HT-29 (cell line): ENCODE results near the gene TMEM51. TPM values are rescaled to one million over a fixed set of nuclear protein-coding genes. Genes with fewer than 3 reads are reported as not detected.
A peak's percentile ranks its signal among the peaks of the same experiment; 100 is the strongest.

Experiments used
- DNase-seq: peaks from one replicate; pipeline ENCODE4 v3.0.0-alpha.2; 2015; ENCODE audit warnings: low spot score
- total RNA-seq: library from RNA; depleted of rRNA; stranded (reverse); fragments of >200 nt; shearing (Covaris generic); gene quantifications from 2 replicates; pipeline ENCODE4 v1.2.3, GENCODE V29; 2014

Gene TMEM51
- total RNA-seq, 1 experiment from 2014 or later, result 23.5 TPM

DNA sequence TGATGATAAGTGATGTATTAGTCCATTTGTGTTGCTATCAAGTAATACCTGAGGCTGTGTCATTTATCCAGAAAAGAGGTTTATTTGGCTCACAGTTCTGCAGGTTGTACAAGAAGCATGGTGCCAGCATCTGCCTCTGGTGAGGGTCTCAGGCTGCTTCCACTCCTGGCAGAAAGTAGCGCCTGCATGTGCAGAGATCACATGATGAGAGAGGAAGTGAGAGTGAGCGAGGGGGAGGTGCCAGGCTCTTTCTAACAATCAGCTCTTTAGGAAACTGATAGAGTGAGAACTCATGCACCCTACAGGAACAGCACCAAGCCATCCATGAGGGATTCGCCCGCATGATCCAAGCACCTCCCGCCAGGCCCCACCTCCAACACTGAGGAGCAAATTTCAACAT, 91.3 kb downstream of the TMEM51 start:
- DNase-seq, result no peak

DNA sequence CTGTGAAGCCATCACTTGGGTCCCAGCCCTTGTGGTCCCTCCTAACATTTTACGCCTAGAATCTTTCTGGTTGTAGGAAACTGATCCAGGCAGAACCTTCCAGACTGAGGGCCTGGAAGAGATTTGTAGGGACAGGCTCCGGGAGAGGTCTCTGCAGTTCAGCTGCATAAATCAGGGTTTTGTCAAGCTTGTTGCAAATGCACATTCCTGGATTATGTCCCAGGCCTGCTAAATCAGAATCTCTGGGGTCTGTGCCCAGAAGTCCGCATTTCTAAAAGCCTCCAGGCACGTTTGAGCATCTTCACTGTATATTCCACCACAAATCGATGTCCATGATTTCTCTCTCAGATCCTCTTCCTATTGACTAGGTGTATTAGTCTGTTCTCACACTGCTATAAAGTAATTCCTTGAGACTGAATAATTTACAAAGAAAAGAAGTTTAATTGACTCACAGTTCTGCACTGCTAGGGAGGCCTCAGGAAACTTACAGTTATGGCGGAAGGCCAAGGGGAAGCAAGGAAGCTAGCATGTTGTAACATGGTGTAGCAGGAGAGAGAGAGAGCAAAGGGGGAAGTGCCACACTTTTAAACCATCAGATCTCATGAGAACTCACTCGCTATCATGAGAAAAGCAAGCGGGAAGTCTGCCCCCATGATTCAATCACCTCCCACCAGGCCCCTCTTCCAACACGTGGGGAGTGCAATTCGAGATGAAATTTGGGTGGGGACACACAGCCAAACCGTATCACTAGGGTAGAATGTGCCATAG, 92.2 kb downstream of the TMEM51 start:
- peak; percentile 15 for DNase-seq

DNA sequence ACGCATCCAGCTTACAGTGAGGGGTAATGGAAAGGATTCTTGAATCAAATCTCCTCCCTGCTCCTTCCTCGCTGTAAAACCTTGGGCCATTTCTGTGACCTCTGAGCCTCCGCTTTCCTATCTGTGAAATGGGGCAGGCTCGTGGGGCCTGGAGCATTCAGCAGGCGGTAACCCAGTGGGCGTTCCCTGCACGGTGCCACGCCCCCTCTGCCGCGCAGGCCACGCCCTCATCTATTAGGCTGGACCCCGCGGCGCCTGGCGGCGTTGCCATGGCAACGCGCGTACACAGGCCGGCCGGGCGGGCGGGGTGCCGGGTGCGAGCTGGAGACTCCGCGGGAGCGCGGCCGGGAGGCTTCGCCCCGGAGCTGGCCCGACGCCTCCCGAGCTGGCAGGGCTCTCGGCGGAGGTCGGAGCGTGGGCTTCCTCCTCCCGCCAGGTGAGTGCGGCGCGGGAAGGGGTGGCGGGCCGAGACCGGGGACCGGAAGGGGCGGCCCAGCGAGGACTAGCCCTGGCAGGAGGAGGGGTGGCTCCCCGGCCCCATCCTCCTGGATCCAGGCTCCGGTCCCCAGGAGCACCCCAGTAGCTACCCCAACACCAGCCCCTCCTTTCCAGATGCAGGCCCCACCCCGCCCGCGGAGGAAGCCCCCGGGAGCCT, 93.5 kb downstream of the TMEM51 start, which contains the start of gene FHAD1:
Gene FHAD1 (plus strand): TSS at position 264 of the 655 bp plus-strand sequence. CDS start 4,562 bp downstream, outside the sequence.
- DNase-seq, result peak; percentile 89

DNA sequence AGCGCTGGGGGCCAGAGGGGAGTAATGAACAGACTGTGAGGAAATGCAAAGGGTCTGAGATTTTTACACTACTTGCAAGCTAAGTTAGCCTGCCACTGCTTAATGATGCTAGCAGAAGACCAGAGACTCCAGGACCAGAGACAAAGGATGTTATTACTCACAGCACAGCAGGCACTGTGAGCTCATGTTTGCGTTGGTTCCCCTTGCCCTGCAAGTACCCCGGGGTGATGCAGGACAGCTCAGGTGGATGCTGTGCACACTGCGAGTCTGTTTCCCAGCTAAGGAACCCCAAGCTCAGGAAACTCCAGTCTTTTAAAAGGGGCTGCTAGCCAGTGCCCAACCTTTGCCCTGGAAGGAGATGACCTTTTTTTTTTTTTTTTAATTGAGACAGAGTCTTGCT, 94.7 kb downstream of the TMEM51 start:
- no peak for DNase-seq

DNA sequence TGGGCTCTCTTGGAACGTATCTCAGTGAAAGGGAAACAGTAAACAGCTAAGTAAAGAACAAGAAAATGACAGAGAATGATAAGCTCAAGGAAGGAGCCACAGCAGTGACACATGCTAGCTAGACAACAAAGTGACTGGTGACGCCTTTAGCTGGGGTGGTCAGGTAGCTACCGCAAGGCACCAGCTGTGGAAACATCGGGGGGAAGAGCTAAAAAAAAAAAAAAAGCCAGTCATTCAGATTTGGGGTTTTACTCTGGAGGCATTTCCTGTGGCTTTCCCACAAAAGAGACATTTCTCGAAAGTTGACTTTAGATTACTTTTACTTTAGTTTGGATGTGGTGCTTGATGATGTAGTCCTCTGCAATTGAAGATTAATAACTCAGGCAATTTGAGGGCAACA, 95.5 kb downstream of the TMEM51 start:
- no peak for DNase-seq

DNA sequence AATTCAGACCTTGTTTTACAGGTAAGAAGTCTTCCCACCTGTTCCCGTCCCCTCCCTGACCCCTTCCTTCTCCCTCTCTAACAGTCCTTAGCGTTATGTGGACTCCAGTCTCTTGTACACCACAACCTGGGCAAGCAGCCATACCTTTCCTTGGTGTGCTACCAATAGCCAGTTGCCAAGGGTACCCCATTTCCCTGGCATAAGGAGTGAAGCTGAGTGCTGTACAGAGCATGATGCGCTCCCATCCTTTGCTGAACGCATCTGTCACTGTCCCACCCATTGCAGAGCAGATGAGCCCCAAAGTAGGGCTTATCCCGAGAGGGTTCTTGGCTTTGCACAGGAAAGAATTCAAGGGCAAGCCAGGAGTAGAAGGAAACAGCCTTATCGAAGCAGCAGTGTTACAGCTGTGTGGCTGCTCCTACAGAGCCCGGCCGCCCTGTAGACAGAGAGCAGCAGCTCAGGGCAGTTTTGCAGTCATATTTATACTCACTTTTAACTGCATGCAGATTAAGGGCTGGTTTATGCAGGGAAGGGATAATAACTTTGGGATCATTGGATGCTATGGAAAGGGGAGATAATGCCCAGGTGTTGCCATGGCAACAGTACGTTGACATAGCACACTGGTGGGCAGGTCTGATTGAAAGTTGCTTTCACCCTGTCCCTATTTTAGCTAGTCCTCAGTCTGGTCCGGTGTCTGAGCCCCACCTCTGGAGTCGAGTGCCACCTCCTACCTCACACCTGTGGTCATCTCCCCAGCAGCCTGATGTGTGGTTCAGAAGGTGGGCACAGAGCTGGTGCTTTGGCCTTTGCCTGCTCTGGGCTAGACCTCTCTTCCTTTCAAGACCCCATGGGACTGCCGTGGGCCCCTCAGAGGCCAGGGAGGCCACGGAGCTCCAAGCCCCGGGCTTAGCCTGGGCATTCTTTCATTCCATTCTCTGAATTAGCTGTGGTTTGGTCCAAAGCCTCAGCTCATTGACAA, 98.6 kb downstream of the TMEM51 start:
- no peak for DNase-seq

DNA sequence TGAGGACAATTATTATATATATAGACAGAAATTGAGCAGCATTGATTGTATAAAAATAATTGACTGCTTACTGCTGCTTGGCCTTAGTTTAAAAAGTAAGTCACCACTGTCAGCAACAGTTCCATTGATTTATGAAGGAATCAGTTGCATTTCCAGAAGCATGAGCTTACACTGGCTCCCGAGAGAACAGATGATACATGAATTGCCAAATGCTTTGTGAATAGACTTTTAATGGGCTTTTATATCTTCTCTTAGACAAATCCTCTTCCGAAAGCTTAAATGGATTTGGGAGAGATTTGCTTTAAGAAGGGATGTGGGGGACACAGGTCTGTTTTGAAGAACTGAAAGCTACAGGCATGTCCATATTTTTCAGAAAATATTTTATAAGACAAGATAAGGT, 101.0 kb downstream of the TMEM51 start:
- DNase-seq, result no peak

DNA sequence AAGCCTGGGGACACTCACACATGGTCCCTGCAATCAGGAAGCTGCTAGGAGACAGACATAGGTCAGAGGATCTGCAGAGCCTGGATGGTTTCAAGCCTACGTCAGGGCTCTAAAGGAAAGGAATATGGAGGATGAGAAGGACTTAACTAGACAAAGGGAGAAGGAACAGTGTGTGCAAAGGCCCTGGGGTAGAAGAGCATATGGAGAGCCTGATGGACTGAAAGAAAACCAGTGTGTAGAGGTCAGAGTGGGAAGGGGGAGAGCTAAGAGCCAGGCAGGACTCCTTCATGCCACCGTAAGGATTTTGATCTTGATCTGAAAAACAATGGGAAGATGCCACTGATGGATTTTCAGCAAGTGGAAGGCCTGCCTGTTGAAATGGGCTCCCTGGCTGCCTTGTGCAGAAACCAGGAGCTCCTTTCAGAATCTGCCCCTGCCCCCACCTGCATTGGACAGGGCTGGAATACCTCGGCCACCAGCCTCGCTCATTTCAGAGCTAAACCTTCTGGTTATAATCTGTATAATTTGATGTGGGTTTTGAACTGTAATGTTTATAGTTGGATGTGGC, 102.1 kb downstream of the TMEM51 start:
- DNase-seq, result no peak

DNA sequence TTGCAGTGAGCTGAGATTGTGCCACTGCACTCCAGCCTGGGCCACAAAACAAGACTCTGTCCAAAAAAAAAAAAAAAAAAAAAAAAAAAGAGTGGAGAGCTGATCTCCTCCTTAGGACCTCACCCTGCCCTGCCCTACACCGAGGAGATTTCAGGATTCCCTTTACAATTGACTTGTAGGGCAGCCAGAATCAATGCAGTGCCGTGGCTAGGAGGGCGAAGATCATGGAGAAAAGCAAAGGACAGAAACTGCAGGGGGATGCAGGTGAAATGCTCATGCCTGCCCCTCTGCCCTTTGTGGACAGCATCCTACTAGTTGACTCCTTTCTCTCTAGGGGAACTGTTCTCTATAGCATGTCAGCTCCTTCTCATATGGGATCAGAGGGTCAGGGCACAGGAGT, 103.0 kb downstream of the TMEM51 start:
- no peak for DNase-seq

DNA sequence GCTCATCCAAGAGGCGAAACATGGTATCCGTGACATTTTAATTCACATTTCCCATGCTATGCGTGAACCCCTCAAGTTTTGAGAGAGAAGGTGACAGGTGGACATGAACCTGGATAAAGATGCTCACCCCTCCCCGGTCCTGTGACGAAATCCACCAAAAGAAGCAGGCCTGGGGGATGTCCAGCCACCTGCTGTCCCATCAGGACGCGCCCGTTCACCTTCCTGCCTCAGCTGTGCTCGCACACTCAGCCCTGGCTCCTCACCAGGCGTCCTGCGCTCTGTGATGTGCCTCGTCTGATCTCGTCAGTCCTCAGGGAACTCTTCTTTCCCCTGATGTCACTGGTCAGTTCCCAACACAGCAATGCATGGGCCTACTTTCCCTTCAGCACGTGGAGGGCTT, 103.8 kb downstream of the TMEM51 start:
- no peak for DNase-seq

DNA sequence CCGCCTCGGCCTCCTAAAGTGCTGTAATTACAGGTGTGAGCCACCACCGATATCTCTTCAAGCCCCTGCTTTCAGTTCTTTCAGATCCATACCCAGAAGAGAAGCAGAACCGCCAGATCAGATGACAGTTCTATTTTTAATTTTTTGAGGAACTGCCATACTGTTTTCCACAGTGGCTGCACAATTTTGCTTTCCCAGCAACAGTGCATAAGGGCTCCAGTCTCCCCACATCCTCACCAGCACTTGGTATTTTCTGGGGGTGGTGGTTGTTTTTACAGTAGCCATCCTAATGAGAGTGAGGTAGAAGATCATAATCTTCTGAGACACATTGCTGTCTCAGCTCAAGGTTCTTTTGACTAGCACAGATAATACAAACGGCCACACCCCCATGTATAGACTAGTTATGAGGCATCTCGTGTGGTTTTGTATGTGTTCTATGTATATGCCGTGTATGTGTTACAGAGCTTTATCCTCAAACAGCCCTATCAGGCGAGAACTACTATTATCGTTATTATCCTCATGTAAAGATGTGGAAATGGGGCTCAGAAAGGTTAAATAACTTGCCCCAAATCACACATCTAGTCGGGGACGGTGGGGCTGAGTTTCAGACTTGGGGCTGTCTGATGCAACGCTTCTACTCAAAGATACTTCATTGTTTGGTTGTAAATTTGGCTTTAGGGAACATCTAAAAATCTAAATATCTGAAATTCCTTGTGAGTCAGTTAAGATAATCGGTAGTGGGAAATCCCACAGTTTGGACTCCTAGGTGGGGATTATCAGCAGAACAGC, 105.5 kb downstream of the TMEM51 start:
- no peak for DNase-seq

DNA sequence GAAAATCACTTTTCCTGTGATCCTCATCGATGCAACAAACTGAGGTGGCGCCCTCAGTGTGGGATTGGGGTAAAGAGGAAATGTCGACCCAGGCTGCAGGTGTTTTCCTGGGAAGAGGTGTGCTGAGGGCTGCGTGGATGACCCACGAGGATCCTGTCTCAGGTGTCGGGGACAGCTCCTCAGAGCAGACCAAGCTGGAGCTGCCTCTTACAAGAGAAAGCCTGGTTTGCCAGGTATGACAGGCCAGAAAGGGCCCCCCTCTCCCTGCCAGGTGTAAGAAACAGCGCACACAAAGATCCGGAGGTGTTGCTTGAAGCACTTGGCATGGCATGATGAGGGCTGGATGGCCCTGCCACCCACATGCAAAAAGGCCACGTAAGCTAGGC, 106.1 kb downstream of the TMEM51 start:
- no peak for DNase-seq

DNA sequence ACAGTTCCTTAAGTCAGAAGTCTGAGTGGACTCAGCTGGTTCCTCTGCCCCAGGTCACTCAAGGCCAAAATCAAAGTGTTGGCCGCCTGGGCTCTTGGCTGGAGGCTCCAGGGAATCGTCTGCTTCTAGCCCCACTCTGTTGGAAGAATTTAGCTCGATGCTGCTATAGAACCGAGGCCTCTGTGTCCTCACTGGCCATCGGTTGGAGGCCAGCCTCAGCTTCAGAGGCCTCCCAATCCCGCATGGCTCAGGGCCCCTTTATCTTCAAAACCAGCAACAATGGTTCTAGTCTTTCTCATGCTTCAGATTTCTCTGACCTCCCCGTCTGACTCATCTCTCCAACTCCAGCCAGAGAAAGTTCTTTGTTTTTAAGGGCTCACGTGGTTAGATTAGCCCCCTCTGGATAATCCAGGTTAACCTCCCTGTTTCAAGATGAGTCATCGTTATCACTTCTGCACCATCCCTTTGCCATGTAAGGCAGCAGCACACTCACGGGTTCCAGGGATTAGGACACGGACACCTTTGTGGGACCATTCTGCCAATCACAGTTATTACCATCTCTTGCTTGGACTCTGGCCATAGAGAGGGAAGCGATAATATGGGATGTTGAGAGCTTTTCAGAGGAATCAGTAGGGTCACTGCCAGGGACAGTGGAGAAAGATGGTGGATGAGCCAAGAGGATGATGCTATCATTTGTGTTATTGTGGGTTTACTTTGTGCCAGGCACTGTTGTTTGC, 107.0 kb downstream of the TMEM51 start:
- no peak for DNase-seq

DNA sequence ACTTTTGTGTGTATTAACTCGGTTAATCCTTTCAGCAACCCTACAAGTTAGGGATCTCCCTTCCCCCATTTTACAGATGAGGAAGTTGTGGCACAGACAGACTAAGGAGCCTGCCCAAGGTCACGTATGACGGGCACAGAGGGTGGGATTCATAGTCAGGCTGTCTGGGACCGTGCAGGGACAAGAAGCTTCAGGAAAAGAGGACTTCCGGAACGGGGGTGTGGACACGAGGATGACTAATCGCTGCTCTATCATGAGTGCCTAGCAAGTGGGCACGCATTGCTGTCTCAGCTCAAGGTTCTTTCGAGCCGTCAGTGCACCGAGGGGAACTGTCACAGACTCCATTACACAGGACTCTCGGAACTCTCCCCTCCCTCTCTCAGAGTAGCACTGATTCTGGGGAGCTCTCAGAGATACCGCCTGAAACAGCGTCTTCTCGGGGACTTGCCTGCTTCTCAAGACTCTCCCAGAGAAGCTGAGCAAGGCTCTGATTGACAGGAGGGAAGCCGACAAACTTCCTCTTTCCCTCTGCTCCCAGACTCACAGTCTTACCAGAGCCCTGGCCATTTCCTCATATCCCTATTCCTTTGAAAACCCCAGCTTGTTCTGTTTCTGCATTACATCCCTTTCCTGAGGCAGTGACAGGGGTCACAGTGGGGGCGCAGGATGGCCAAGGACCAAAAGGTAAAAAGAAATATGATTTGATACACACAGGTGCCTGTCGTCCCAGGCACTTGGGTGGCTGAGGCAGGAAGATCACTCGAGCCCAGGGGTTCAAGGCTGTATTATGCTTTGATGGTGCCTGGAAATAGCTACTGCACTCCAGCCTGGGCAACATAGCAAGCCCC, 107.8 kb downstream of the TMEM51 start:
- peak; percentile 57 for DNase-seq

DNA sequence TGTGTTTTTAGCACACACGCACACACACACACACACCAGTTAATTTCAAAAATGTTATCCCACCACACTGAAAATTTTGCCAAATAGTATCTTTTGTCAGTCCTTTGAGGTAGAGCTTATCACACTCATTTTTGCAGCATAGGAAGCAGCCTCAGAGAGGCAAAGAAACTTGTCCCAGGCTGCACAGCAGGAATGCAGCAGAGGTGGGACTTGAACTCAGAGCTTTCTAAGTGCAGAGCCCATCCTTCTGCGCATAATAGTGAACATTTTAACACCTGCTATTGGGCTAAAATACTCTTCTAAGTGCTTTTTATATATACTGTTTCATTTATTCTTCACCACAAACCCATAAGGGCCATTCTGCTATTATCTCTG, 108.4 kb downstream of the TMEM51 start:
- DNase-seq, result no peak

DNA sequence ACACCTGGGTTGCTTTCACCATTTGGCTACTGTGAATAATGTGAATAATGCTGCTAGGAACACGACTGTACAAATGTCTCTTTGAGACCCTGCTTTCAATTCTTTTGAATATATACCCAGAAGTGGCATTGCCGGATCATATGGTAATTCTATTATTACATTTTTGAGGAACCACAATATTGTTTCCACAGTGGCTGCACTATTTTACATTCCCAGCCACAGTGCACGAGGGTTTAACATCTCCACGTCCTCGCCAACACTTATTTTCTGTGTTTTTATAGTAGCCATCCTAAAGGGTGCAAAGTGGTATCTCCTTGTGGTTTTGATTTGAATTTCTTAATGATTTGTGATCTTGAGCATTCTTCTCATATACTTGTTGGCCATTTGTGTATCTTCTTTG, 109.2 kb downstream of the TMEM51 start:
- DNase-seq, result no peak

DNA sequence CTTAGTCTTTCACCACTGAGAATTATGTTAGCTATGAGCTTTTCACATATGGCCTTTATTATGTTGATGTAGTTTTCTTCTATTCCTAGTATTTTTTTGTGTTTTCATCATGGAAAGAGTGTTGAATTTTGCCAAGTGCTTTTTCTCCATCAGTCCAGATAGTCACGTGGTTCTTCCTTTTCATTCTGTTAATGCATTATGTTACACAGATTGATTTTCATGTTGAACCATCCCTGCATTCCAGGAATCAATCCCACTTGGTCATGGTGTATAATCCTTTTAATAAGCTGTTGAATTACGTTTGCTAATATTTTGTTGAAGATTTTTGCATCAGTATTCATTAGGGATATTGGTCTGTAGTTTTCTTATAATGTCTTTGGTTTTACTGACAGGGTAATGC, 111.2 kb downstream of the TMEM51 start:
- DNase-seq, result no peak
